AG10803 (cell line): ENCODE results near the gene KCNT1.

Experiments used
- DNase-seq: peaks from one replicate; pipeline ENCODE4 v3.0.0; 2010; ENCODE audit warnings: low read depth
- H3K4me3 ChIP-seq: 2 replicates; pipeline ENCODE4 v1.5.1; 2011; ENCODE audit warnings: mild to moderate bottlenecking, low read length, control low read depth
- TF ChIP-seq, protein P1 (sequence below): conservative IDR thresholded peaks from 2 replicates; pipeline ENCODE4 v1.5.1; 2011; ENCODE audit warnings: mild to moderate bottlenecking, low read length, control low read depth, inconsistent platforms

KCNT1 gene

GRCh38 chr9:135724186-135724787 lies 22.3 kb downstream of the KCNT1 start:
- TF ChIP-seq, protein P1, sequence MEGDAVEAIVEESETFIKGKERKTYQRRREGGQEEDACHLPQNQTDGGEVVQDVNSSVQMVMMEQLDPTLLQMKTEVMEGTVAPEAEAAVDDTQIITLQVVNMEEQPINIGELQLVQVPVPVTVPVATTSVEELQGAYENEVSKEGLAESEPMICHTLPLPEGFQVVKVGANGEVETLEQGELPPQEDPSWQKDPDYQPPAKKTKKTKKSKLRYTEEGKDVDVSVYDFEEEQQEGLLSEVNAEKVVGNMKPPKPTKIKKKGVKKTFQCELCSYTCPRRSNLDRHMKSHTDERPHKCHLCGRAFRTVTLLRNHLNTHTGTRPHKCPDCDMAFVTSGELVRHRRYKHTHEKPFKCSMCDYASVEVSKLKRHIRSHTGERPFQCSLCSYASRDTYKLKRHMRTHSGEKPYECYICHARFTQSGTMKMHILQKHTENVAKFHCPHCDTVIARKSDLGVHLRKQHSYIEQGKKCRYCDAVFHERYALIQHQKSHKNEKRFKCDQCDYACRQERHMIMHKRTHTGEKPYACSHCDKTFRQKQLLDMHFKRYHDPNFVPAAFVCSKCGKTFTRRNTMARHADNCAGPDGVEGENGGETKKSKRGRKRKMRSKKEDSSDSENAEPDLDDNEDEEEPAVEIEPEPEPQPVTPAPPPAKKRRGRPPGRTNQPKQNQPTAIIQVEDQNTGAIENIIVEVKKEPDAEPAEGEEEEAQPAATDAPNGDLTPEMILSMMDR, result no peak
- no peak for DNase-seq

GRCh38 chr9:135726138-135726853 lies 24.3 kb downstream of the KCNT1 start:
- TF ChIP-seq, protein P1, result no peak
- no peak for DNase-seq
- no peak overlapping the region for H3K4me3 ChIP-seq

More at GRCh38 chr9:135724186-135724787, 22.3 kb downstream of the KCNT1 start:
- H3K4me3 ChIP-seq, result no peak overlapping the region

- no peak for DNase-seq
- TF ChIP-seq, protein P1, result no peak
- no peak overlapping the region for H3K4me3 ChIP-seq
Measured at GRCh38 chr9:135727257-135727875, 25.4 kb downstream of the KCNT1 start.

DNA sequence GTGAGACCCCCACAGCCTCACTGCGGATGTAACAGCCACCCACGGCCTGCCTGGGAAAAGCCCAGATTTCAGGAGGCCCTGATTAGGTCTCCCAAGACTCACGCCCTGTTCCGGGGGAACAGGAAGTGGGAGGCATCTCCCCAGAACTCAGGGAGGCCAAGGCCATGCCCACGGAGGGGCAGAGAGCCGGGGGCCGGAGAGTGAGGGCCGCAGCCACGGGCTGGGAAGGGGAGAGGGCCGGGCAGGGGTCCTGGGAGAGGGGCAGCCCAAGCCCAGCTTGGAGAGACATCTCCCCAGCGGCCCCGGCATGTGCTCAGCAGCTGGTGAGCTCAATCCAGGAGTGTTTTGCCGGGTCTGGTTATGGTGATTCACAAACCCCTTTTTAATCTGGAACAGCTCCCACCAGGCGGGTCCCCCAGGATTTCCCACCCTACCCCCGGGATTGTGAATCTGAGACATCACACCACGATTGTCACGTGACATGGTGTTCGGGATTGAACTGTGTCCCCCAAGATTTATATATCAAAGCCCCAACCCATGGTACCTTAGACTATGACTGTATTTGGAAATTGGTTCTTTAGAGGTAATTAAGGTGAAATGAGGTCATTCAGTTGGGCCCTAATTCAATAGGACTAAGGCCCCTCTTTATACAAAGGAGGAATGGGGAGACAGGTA lies 26.6 kb downstream of the KCNT1 start:
- no peak overlapping the region for H3K4me3 ChIP-seq
- no peak for DNase-seq
- TF ChIP-seq, protein P1, result no peak

GRCh38 chr9:135729480-135729879 lies 27.5 kb downstream of the KCNT1 start:
- no peak for DNase-seq
- H3K4me3 ChIP-seq, result no peak overlapping the region
- TF ChIP-seq, protein P1, result no peak

DNA sequence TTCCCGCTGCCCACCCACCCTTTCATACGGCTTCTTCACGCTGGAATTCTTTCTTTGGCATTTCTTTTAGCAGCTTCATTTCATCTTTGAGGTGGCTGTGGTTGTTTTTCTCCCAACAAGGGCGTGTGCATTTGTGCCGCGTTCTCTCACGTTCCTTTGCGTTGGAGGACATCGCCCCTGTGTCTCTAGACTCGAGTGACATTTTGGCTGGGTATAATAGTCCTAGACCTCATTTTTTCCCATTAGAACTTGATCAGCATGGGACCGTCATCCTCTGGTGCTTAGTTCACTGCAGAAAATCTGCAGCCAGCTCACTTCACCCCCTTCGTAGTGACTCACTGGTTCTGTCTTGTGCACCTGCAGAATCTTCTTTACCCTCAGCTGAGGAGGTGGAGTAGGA lies 29.5 kb downstream of the KCNT1 start:
- no peak for DNase-seq
- H3K4me3 ChIP-seq, result no peak overlapping the region
- TF ChIP-seq, protein P1, result no peak
